Measurements from ENCODE around the gene CYFIP2.

The CYFIP2 gene

DNA sequence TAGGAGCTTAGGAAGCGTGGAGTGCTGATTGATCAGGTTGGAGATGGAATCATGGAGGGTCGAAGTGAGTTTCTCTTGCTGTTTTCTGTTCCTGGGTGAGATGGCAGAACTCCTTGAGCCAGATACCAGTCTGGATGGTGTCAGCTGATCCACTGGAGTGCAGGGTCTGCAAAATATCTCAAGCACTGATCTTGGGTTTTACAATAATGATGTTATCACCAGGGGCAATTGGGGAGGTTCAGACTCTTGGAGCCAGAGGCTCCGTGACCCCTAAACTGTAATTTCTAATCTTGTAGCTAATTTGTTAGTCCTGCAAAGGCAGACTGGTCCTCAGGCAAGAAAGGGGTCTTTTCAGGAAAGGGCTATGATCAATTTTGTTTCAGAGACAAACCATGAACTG is 114.1 kb downstream of the CYFIP2 start:
- H3K4me3 ChIP-seq (ENCODE audit: low read length) = no peak overlapping the region
- H3K9me3 ChIP-seq (ENCODE audit: control insufficient read depth, low read length) = no peaks in the 10 kb centered on the region
- no peaks in the 10 kb centered on the region for H3K36me3 ChIP-seq (ENCODE audit: control insufficient read depth, insufficient read depth, low read length)
- no peak overlapping the region for H3K9ac ChIP-seq (ENCODE audit: low read length)
- no peaks in the 10 kb centered on the region for H3K4me1 ChIP-seq (ENCODE audit: control insufficient read depth, insufficient read depth, low read length)
- H3K27me3 ChIP-seq (ENCODE audit: control insufficient read depth, insufficient read depth, low read length) = no peaks in the 10 kb centered on the region

- no peaks in the 10 kb centered on the region for H3K36me3 ChIP-seq (ENCODE audit: control insufficient read depth, insufficient read depth, low read length)
- H3K9ac ChIP-seq (ENCODE audit: low read length) = no peak overlapping the region
- no peaks in the 10 kb centered on the region for H3K4me1 ChIP-seq (ENCODE audit: control insufficient read depth, insufficient read depth, low read length)
- no peaks in the 10 kb centered on the region for H3K27me3 ChIP-seq (ENCODE audit: control insufficient read depth, insufficient read depth, low read length)
- no peak overlapping the region for H3K4me3 ChIP-seq (ENCODE audit: low read length)
- H3K9me3 ChIP-seq (ENCODE audit: control insufficient read depth, low read length) = no peaks in the 10 kb centered on the region
Measured at GRCh38 chr5:157381746-157382145, 115.8 kb downstream of the CYFIP2 start.

GRCh38 chr5:157382996-157383800 is 117.3 kb downstream of the CYFIP2 start:
- no peaks in the 10 kb centered on the region for H3K9me3 ChIP-seq (ENCODE audit: control insufficient read depth, low read length)
- H3K27me3 ChIP-seq (ENCODE audit: control insufficient read depth, insufficient read depth, low read length) = no peaks in the 10 kb centered on the region
- H3K4me3 ChIP-seq (ENCODE audit: low read length) = no peak overlapping the region
- H3K36me3 ChIP-seq (ENCODE audit: control insufficient read depth, insufficient read depth, low read length) = no peaks in the 10 kb centered on the region
- H3K4me1 ChIP-seq (ENCODE audit: control insufficient read depth, insufficient read depth, low read length) = peaks cover 3% of the 10 kb centered on the region
- H3K9ac ChIP-seq (ENCODE audit: low read length) = no peak overlapping the region

DNA sequence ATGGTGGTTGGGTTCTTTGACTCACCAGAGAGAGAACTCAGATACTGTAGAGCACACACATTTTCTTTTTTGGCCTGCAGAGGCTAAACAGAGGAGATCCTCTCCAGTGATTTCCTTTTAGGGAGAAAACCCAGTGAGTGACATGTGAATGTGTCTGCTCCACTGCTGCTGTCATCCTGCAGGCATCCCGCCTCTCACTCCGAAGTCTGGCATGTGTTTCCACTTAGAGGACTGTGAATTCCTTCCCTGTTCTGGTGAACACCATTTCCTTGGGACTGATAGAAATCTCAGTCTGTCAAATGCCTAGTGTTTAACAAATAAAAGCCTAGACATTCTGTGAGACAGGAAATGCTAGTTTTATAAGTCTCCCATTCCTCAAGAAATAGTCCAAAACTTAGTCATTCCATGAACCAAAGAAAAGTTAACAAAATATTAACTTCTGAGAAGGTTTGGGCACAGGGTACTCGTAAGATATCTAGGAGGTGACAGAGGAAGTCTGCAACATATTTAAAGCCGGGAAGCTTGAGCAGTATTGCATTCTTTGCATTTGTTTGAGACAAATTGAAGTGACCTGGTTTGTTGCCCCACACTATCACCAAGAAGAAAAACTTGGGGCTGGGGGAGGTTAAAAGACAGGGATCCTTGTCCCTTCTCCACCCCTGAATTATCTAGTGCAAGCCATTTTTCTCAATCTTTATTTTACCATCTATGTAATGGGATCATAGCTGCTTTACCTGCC is 119.2 kb downstream of the CYFIP2 start:
- Histone ChIP-seq H3K4me1 (ENCODE audit: control insufficient read depth, insufficient read depth, low read length) (peaks cover 10% of the 10 kb centered on the region), H3K36me3 (ENCODE audit: control insufficient read depth, insufficient read depth, low read length) (no peaks in the 10 kb centered on the region), H3K9me3 (ENCODE audit: control insufficient read depth, low read length) (no peaks in the 10 kb centered on the region), H3K4me3 (ENCODE audit: low read length) (no peak overlapping the region), H3K27me3 (ENCODE audit: control insufficient read depth, insufficient read depth, low read length) (no peaks in the 10 kb centered on the region), H3K9ac (ENCODE audit: low read length) (no peak overlapping the region)

- Histone ChIP-seq H3K9ac (ENCODE audit: low read length) (no peak overlapping the region), H3K27me3 (ENCODE audit: control insufficient read depth, insufficient read depth, low read length) (no peaks in the 10 kb centered on the region), H3K36me3 (ENCODE audit: control insufficient read depth, insufficient read depth, low read length) (no peaks in the 10 kb centered on the region), H3K4me3 (ENCODE audit: low read length) (no peak overlapping the region), H3K9me3 (ENCODE audit: control insufficient read depth, low read length) (no peaks in the 10 kb centered on the region), H3K4me1 (ENCODE audit: control insufficient read depth, insufficient read depth, low read length) (peaks cover 15% of the 10 kb centered on the region)
Measured at GRCh38 chr5:157387041-157387563, 121.2 kb downstream of the CYFIP2 start.

DNA sequence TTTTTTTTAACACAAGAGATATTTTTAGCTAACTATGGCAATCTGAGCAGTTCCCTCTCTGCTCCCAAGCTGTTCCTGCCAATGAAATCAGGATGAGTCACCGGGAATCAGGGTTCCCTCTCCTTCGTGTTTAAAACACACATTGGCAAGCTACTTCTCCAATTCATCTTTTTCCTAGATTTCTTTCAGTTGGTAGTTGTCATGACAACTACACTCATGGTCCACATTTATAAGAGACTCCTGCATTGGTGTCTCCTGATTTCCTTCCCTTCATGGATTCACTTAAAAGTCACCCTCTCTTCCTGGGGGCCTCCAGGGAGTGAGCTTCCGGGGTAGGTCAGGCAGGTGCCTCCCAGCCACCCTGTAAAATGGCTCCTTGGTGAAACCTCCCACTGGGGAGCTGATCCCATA is 121.8 kb downstream of the CYFIP2 start:
- Histone ChIP-seq H3K4me3 (ENCODE audit: low read length) (no peak overlapping the region), H3K9ac (ENCODE audit: low read length) (no peak overlapping the region), H3K9me3 (ENCODE audit: control insufficient read depth, low read length) (no peaks in the 10 kb centered on the region), H3K27me3 (ENCODE audit: control insufficient read depth, insufficient read depth, low read length) (no peaks in the 10 kb centered on the region), H3K36me3 (ENCODE audit: control insufficient read depth, insufficient read depth, low read length) (no peaks in the 10 kb centered on the region), H3K4me1 (ENCODE audit: control insufficient read depth, insufficient read depth, low read length) (peaks cover 15% of the 10 kb centered on the region)

DNA sequence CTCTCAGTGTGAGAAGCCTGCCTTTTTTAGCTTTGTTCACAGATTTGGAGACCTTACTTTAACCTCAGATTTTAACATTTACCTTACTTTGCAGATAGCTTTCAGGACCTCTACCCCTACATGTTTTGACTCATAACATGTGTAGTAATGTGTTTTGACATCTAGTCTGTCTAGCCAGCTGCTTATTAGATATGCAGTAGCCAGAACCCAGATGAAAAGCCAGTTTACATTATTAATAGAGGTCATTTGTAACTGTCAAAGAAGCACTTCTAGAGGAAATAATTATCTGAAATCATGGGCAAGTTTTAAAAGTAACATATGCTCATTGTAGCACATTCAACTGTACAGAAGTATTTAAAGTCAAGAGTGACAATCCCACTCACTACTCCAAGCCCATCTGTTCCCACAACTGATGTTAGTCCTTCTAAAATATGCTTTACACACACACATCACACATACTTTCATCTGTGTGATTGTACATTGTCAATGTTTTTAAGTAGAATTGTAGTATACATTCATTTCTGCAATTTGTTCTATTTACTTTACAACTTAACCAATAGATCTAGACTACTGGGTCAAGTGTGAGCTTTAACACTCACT is 122.3 kb downstream of the CYFIP2 start:
- no peaks in the 10 kb centered on the region for H3K9me3 ChIP-seq (ENCODE audit: control insufficient read depth, low read length)
- no peaks in the 10 kb centered on the region for H3K36me3 ChIP-seq (ENCODE audit: control insufficient read depth, insufficient read depth, low read length)
- H3K4me1 ChIP-seq (ENCODE audit: control insufficient read depth, insufficient read depth, low read length) = peaks cover 15% of the 10 kb centered on the region
- no peaks in the 10 kb centered on the region for H3K27me3 ChIP-seq (ENCODE audit: control insufficient read depth, insufficient read depth, low read length)
- no peak overlapping the region for H3K9ac ChIP-seq (ENCODE audit: low read length)
- H3K4me3 ChIP-seq (ENCODE audit: low read length) = no peak overlapping the region

GRCh38 chr5:157389103-157389502 is 123.2 kb downstream of the CYFIP2 start:
- Histone ChIP-seq H3K27me3 (ENCODE audit: control insufficient read depth, insufficient read depth, low read length) (no peaks in the 10 kb centered on the region), H3K36me3 (ENCODE audit: control insufficient read depth, insufficient read depth, low read length) (no peaks in the 10 kb centered on the region), H3K9me3 (ENCODE audit: control insufficient read depth, low read length) (no peaks in the 10 kb centered on the region), H3K4me1 (ENCODE audit: control insufficient read depth, insufficient read depth, low read length) (peaks cover 15% of the 10 kb centered on the region), H3K9ac (ENCODE audit: low read length) (no peak overlapping the region), H3K4me3 (ENCODE audit: low read length) (no peak overlapping the region)

GRCh38 chr5:157390133-157390532 is 124.2 kb downstream of the CYFIP2 start:
- Histone ChIP-seq H3K4me1 (ENCODE audit: control insufficient read depth, insufficient read depth, low read length) (peaks cover 15% of the 10 kb centered on the region), H3K27me3 (ENCODE audit: control insufficient read depth, insufficient read depth, low read length) (no peaks in the 10 kb centered on the region), H3K36me3 (ENCODE audit: control insufficient read depth, insufficient read depth, low read length) (no peaks in the 10 kb centered on the region), H3K9ac (ENCODE audit: low read length) (no peak overlapping the region), H3K9me3 (ENCODE audit: control insufficient read depth, low read length) (no peaks in the 10 kb centered on the region), H3K4me3 (ENCODE audit: low read length) (no peak overlapping the region)

GRCh38 chr5:157390551-157391297 is 124.8 kb downstream of the CYFIP2 start:
- no peak overlapping the region for H3K4me3 ChIP-seq (ENCODE audit: low read length)
- H3K9ac ChIP-seq (ENCODE audit: low read length) = no peak overlapping the region
- H3K9me3 ChIP-seq (ENCODE audit: control insufficient read depth, low read length) = no peaks in the 10 kb centered on the region
- no peaks in the 10 kb centered on the region for H3K36me3 ChIP-seq (ENCODE audit: control insufficient read depth, insufficient read depth, low read length)
- peaks cover 15% of the 10 kb centered on the region for H3K4me1 ChIP-seq (ENCODE audit: control insufficient read depth, insufficient read depth, low read length)
- H3K27me3 ChIP-seq (ENCODE audit: control insufficient read depth, insufficient read depth, low read length) = no peaks in the 10 kb centered on the region

DNA sequence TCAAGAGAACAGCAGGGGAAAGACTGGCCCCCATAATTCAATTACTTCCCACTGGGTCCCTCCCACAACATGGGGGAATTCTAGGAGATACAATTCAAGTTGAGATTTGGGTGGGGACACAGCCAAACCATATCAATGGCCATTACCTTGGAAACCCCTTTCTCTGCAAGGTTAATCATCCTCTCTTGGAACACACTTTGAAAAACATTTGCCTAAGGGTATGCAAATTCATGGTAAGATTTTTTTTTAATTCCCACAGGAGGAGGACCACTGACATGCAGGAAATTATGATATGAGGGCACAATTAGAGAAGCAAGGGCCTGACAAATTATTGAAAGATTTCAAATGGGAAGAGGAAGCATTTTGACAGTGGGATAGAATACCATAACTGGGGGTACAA is 132.4 kb downstream of the CYFIP2 start:
- H3K9ac ChIP-seq (ENCODE audit: low read length) = no peak overlapping the region
- H3K36me3 ChIP-seq (ENCODE audit: control insufficient read depth, insufficient read depth, low read length) = no peaks in the 10 kb centered on the region
- no peaks in the 10 kb centered on the region for H3K9me3 ChIP-seq (ENCODE audit: control insufficient read depth, low read length)
- H3K27me3 ChIP-seq (ENCODE audit: control insufficient read depth, insufficient read depth, low read length) = no peaks in the 10 kb centered on the region
- no peaks in the 10 kb centered on the region for H3K4me1 ChIP-seq (ENCODE audit: control insufficient read depth, insufficient read depth, low read length)
- H3K4me3 ChIP-seq (ENCODE audit: low read length) = no peak overlapping the region
